ENCODE measurements around the gene CDCP2. TPM values are rescaled to one million over a fixed set of nuclear protein-coding genes. Genes with fewer than 3 reads are reported as not detected.

CDCP2 gene
- total and polyA plus RNA-seq, 2 experiments from 2014 or later: not detected

DNA sequence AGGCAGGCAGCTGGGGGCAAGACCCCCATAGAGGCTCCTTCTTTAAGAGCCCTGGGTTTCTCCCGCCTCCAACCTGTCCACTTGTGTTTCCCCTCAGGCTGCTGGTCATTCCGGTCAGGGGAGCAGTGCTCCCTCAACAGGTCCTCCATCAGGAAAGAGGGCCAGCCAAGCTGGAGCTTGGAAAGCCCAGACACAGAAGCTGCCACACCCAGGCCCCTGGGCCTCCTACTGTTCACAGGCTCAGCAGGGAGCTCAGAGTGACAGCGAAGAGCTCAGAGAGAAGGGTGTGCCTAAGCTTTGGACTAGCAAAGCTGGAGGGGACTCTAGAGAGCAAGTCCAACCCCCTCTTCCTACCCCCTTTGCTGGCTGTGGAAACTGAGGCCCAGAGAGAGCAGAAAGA lies 10.3 kb upstream of the CDCP2 start:
- Mint-ChIP-seq H3K4me3 (no peak overlapping the region), H3K27me3 (ENCODE audit: insufficient read depth, low read depth, poor library complexity) (peaks cover 8% of the 10 kb centered on the region), H3K27ac (no peak overlapping the region), H3K4me1 (peaks cover 7% of the 10 kb centered on the region; the same call in 1 of the 3 replicates), H3K36me3 (ENCODE audit: low read depth) (no peaks in the 10 kb centered on the region), H3K9me3 (no peaks in the 10 kb centered on the region)
- Histone ChIP-seq H3K4me1 (ENCODE audit: insufficient read depth) (no peaks in the 10 kb centered on the region), H3K79me2 (replicated peaks; ENCODE audit: insufficient read depth) (no peaks in the 10 kb centered on the region), H3F3A (replicated peaks; ENCODE audit: low read depth) (no peaks in the 10 kb centered on the region), H3K36me3 (ENCODE audit: insufficient read depth) (no peaks in the 10 kb centered on the region), H4K20me1 (replicated peaks; ENCODE audit: insufficient read depth) (no peaks in the 10 kb centered on the region), H3K27ac (ENCODE audit: low read depth) (no peak overlapping the region), H3K27me3 (ENCODE audit: insufficient read depth) (no peaks in the 10 kb centered on the region), H2AFZ (no peak overlapping the region), H3K4me2 (no peak overlapping the region), H3K4me3 (no peak overlapping the region), H3K9me2 (ENCODE audit: insufficient read depth) (no peaks in the 10 kb centered on the region)
- no peak for TF ChIP-seq CREB1 (CRISPR knock-in tag; IDR thresholded peaks at IDR 0.05; ENCODE audit: low read depth)
- TF ChIP-seq NANOG (IDR thresholded peaks at IDR 0.05; ENCODE audit: borderline replicate concordance): no peak
- TF ChIP-seq, protein P1, sequence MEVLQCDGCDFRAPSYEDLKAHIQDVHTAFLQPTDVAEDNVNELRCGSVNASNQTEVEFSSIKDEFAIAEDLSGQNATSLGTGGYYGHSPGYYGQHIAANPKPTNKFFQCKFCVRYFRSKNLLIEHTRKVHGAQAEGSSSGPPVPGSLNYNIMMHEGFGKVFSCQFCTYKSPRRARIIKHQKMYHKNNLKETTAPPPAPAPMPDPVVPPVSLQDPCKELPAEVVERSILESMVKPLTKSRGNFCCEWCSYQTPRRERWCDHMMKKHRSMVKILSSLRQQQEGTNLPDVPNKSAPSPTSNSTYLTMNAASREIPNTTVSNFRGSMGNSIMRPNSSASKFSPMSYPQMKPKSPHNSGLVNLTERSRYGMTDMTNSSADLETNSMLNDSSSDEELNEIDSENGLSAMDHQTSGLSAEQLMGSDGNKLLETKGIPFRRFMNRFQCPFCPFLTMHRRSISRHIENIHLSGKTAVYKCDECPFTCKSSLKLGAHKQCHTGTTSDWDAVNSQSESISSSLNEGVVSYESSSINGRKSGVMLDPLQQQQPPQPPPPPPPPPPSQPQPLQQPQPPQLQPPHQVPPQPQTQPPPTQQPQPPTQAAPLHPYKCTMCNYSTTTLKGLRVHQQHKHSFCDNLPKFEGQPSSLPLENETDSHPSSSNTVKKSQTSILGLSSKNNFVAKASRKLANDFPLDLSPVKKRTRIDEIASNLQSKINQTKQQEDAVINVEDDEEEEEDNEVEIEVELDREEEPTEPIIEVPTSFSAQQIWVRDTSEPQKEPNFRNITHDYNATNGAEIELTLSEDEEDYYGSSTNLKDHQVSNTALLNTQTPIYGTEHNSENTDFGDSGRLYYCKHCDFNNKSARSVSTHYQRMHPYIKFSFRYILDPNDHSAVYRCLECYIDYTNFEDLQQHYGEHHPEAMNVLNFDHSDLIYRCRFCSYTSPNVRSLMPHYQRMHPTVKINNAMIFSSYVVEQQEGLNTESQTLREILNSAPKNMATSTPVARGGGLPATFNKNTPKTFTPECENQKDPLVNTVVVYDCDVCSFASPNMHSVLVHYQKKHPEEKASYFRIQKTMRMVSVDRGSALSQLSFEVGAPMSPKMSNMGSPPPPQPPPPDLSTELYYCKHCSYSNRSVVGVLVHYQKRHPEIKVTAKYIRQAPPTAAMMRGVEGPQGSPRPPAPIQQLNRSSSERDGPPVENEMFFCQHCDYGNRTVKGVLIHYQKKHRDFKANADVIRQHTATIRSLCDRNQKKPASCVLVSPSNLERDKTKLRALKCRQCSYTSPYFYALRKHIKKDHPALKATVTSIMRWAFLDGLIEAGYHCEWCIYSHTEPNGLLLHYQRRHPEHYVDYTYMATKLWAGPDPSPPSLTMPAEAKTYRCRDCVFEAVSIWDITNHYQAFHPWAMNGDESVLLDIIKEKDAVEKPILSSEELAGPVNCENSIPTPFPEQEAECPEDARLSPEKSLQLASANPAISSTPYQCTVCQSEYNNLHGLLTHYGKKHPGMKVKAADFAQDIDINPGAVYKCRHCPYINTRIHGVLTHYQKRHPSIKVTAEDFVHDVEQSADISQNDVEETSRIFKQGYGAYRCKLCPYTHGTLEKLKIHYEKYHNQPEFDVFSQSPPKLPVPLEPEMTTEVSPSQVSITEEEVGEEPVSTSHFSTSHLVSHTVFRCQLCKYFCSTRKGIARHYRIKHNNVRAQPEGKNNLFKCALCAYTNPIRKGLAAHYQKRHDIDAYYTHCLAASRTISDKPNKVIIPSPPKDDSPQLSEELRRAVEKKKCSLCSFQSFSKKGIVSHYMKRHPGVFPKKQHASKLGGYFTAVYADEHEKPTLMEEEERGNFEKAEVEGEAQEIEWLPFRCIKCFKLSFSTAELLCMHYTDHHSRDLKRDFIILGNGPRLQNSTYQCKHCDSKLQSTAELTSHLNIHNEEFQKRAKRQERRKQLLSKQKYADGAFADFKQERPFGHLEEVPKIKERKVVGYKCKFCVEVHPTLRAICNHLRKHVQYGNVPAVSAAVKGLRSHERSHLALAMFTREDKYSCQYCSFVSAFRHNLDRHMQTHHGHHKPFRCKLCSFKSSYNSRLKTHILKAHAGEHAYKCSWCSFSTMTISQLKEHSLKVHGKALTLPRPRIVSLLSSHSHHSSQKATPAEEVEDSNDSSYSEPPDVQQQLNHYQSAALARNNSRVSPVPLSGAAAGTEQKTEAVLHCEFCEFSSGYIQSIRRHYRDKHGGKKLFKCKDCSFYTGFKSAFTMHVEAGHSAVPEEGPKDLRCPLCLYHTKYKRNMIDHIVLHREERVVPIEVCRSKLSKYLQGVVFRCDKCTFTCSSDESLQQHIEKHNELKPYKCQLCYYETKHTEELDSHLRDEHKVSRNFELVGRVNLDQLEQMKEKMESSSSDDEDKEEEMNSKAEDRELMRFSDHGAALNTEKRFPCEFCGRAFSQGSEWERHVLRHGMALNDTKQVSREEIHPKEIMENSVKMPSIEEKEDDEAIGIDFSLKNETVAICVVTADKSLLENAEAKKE (CRISPR knock-in tag; IDR thresholded peaks at IDR 0.05): no peak
- no peak for TF ChIP-seq EZH2 (IDR thresholded peaks at IDR 0.05; ENCODE audit: low read depth, unreplicated experiment)
- TF ChIP-seq EZH2phosphoT487 (IDR thresholded peaks at IDR 0.05; ENCODE audit: unreplicated experiment): no peak
- TF ChIP-seq, protein P2, sequence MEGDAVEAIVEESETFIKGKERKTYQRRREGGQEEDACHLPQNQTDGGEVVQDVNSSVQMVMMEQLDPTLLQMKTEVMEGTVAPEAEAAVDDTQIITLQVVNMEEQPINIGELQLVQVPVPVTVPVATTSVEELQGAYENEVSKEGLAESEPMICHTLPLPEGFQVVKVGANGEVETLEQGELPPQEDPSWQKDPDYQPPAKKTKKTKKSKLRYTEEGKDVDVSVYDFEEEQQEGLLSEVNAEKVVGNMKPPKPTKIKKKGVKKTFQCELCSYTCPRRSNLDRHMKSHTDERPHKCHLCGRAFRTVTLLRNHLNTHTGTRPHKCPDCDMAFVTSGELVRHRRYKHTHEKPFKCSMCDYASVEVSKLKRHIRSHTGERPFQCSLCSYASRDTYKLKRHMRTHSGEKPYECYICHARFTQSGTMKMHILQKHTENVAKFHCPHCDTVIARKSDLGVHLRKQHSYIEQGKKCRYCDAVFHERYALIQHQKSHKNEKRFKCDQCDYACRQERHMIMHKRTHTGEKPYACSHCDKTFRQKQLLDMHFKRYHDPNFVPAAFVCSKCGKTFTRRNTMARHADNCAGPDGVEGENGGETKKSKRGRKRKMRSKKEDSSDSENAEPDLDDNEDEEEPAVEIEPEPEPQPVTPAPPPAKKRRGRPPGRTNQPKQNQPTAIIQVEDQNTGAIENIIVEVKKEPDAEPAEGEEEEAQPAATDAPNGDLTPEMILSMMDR (conservative IDR thresholded peaks at IDR 0.05; ENCODE audit: low read depth in 2 of 2): no peak
- ATAC-seq: no peak
- no peak for DNase-seq (ENCODE audit: low spot score)

Data from GM23338 (cell line).